ENCODE data around the gene PLD6. TPM values are rescaled to one million over a fixed set of nuclear protein-coding genes. Genes with fewer than 3 reads are reported as not detected.

PLD6 gene
- total RNA-seq, 1 experiment from 2014 or later, result 11.6 TPM

DNA sequence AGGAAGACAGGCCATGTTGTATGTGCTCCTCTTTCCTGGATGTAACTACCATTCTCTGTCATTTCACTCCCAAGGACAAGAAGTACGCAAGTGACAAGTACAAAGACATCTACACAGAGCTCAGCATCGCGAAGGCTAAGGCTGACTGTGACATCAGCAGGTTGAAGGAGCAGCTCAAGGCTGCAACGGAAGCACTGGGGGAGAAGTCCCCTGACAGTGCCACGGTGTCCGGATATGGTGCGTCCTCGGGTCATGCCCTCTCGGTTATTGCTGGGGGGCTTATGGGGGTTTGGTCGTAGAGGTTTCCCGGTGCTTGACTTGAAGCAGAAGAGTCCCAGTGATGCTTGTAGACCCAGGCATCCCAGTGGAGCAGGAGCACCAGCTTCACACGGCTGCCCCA, 29.0 kb downstream of the PLD6 start:
- H3K27ac ChIP-seq (ENCODE audit: low read length), result no peak overlapping the region
- H3K4me1 ChIP-seq (ENCODE audit: insufficient read depth, low read length), result no peaks in the 10 kb centered on the region
- DNase-seq (no peak), ATAC-seq (no peak)
- BruUV-seq (replicated peaks), result no TSS peak
- ChIA-PET CTCF (no interaction called here), POLR2A (ENCODE audit: unreplicated experiment) (no interaction called here)
- H3K4me3 ChIP-seq (ENCODE audit: low read length), result no peak overlapping the region
- no peaks in the 10 kb centered on the region for H3K79me2 ChIP-seq (ENCODE audit: low read length)
- H3K36me3 ChIP-seq (ENCODE audit: low read depth, low read length), result peaks cover 91% of the 10 kb centered on the region
- no peaks in the 10 kb centered on the region for H3K9me3 ChIP-seq (ENCODE audit: low read length)
- H3F3A ChIP-seq (ENCODE audit: low read length, unreplicated experiment), result peaks cover 11% of the 10 kb centered on the region
- H3K4me2 ChIP-seq (ENCODE audit: low read length), result no peak overlapping the region
- intact Hi-C loops (cut with micrococcal nuclease), result no loop called here
- TF ChIP-seq EZH2 (IDR thresholded peaks at IDR 0.05; ENCODE audit: low read length, unreplicated experiment) (no peak), EZH2phosphoT487 (IDR thresholded peaks at IDR 0.05; ENCODE audit: borderline replicate concordance, low read length) (no peak)
- TF ChIP-seq, protein P1, sequence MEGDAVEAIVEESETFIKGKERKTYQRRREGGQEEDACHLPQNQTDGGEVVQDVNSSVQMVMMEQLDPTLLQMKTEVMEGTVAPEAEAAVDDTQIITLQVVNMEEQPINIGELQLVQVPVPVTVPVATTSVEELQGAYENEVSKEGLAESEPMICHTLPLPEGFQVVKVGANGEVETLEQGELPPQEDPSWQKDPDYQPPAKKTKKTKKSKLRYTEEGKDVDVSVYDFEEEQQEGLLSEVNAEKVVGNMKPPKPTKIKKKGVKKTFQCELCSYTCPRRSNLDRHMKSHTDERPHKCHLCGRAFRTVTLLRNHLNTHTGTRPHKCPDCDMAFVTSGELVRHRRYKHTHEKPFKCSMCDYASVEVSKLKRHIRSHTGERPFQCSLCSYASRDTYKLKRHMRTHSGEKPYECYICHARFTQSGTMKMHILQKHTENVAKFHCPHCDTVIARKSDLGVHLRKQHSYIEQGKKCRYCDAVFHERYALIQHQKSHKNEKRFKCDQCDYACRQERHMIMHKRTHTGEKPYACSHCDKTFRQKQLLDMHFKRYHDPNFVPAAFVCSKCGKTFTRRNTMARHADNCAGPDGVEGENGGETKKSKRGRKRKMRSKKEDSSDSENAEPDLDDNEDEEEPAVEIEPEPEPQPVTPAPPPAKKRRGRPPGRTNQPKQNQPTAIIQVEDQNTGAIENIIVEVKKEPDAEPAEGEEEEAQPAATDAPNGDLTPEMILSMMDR (conservative IDR thresholded peaks at IDR 0.05; ENCODE audit: low read depth, low read length), result no peak
- H3K27me3 ChIP-seq (ENCODE audit: low read length), result no peaks in the 10 kb centered on the region
- H3K9ac ChIP-seq (ENCODE audit: low read length), result no peak overlapping the region
- H2AFZ ChIP-seq (ENCODE audit: low read length), result no peak overlapping the region
- H3K9me2 ChIP-seq (replicated peaks; ENCODE audit: low read length), result no peaks in the 10 kb centered on the region
- 0 out of 2 replicates have a peak, but pooled peaks cover 4% of the 10 kb centered on the region for H4K20me1 ChIP-seq (ENCODE audit: low read length)

DNA sequence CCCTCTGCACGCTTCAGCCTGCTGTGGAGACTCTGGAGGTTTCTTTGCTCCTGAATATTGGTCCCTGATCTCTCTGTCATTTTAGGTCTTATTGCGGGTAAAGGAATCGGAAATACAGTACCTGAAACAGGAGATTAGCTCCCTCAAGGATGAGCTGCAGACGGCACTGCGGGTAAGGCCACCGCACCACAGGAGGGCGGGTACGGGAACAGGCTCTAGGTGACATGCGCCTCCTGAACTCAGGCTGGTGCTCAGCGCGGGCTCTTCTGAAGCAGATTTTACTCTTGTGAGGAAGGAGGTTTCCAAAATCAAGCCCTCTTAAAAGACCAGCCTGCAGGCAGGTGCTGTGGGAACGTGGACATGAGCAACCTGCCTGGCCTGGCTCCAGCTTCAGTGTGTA, 29.8 kb downstream of the PLD6 start:
- no peaks in the 10 kb centered on the region for H3K9me3 ChIP-seq (ENCODE audit: low read length)
- H3K4me2 ChIP-seq (ENCODE audit: low read length), result no peak overlapping the region
- H3K9ac ChIP-seq (ENCODE audit: low read length), result no peak overlapping the region
- no peaks in the 10 kb centered on the region for H3K27me3 ChIP-seq (ENCODE audit: low read length)
- no peak overlapping the region for H2AFZ ChIP-seq (ENCODE audit: low read length)
- no peaks in the 10 kb centered on the region for H3K79me2 ChIP-seq (ENCODE audit: low read length)
- TF ChIP-seq EZH2 (IDR thresholded peaks at IDR 0.05; ENCODE audit: low read length, unreplicated experiment), result no peak
- H3K9me2 ChIP-seq (replicated peaks; ENCODE audit: low read length), result no peaks in the 10 kb centered on the region
- H3K4me1 ChIP-seq (ENCODE audit: insufficient read depth, low read length), result no peaks in the 10 kb centered on the region
- ChIA-PET POLR2A (ENCODE audit: unreplicated experiment) (no interaction called here), CTCF (no interaction called here)
- 0 out of 2 replicates have a peak, but pooled peaks cover 2% of the 10 kb centered on the region for H4K20me1 ChIP-seq (ENCODE audit: low read length)
- ATAC-seq (no peak), DNase-seq (no peak)
- H3K36me3 ChIP-seq (ENCODE audit: low read depth, low read length), result peaks cover 89% of the 10 kb centered on the region
- H3F3A ChIP-seq (ENCODE audit: low read length, unreplicated experiment), result peaks cover 11% of the 10 kb centered on the region
- H3K4me3 ChIP-seq (ENCODE audit: low read length), result no peak overlapping the region
- no peak overlapping the region for H3K27ac ChIP-seq (ENCODE audit: low read length)
- BruUV-seq (replicated peaks), result no TSS peak
- intact Hi-C loops (cut with micrococcal nuclease), result no loop called here

DNA sequence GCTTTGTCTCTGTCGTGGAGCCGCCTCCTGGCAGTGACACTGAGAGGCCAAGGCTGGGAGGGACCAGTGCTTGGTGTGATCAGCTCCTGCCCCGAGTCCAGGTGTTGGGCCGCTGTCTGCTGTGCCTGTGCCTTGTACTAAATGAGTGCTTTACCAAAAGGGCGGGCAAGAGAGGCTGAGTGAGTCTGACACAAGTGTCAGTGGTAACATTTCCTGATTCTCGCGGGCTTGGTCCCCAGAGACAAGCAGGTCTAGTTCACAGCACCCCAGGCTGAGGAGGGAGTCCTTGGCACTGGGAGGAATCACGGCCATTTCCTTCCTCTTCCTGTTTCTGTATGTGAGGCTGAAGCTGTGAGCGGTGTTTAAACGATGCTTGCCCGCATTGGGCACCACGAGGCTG, 30.2 kb downstream of the PLD6 start:
- no peak overlapping the region for H2AFZ ChIP-seq (ENCODE audit: low read length)

More for the DNA sequence above, 30.2 kb downstream of the PLD6 start:
- no peak for TF ChIP-seq EZH2 (IDR thresholded peaks at IDR 0.05; ENCODE audit: low read length, unreplicated experiment)
- no peak for TF ChIP-seq EZH2phosphoT487 (IDR thresholded peaks at IDR 0.05; ENCODE audit: borderline replicate concordance, low read length)
- TF ChIP-seq, protein P1 (conservative IDR thresholded peaks at IDR 0.05; ENCODE audit: low read depth, low read length), result no peak
- H4K20me1 ChIP-seq (ENCODE audit: low read length), result no peaks in the 10 kb centered on the region
- no peak for DNase-seq
- H3K4me2 ChIP-seq (ENCODE audit: low read length), result no peak overlapping the region
- H3K27ac ChIP-seq (ENCODE audit: low read length), result no peak overlapping the region
- H3K4me1 ChIP-seq (ENCODE audit: insufficient read depth, low read length), result no peaks in the 10 kb centered on the region
- no peaks in the 10 kb centered on the region for H3K79me2 ChIP-seq (ENCODE audit: low read length)
- ATAC-seq, result no peak
- CTCF ChIA-PET, result no interaction called here
- BruUV-seq (replicated peaks), result no TSS peak
- intact Hi-C loops (cut with micrococcal nuclease), result no loop called here
- POLR2A ChIA-PET (ENCODE audit: unreplicated experiment), result no interaction called here
- peaks cover 86% of the 10 kb centered on the region for H3K36me3 ChIP-seq (ENCODE audit: low read depth, low read length)
- H3K27me3 ChIP-seq (ENCODE audit: low read length), result no peaks in the 10 kb centered on the region
- no peak overlapping the region for H3K9ac ChIP-seq (ENCODE audit: low read length)
- H3F3A ChIP-seq (ENCODE audit: low read length, unreplicated experiment), result peaks cover 11% of the 10 kb centered on the region
- no peaks in the 10 kb centered on the region for H3K9me2 ChIP-seq (replicated peaks; ENCODE audit: low read length)
- H3K9me3 ChIP-seq (ENCODE audit: low read length), result no peaks in the 10 kb centered on the region
- no peak overlapping the region for H3K4me3 ChIP-seq (ENCODE audit: low read length)

All from PC-3 (cell line).